Astrocyte (in vitro differentiated cells and primary cell): ENCODE results near the gene DDOST.

Experiments
- CTCF ChIP-seq: IDR thresholded peaks from 2 replicates; pipeline ENCODE4 v1.5.1; 2011; ENCODE audit warnings: low read depth, mild to moderate bottlenecking, inconsistent platforms, low read length, moderate library complexity; ENCODE audit not compliant: insufficient read depth
- EZH2 ChIP-seq: IDR thresholded peaks from 2 replicates; pipeline ENCODE4 v1.6.1; 2012; ENCODE audit warnings: mild to moderate bottlenecking, low read length, inconsistent platforms; ENCODE audit not compliant: insufficient read depth

DNA sequence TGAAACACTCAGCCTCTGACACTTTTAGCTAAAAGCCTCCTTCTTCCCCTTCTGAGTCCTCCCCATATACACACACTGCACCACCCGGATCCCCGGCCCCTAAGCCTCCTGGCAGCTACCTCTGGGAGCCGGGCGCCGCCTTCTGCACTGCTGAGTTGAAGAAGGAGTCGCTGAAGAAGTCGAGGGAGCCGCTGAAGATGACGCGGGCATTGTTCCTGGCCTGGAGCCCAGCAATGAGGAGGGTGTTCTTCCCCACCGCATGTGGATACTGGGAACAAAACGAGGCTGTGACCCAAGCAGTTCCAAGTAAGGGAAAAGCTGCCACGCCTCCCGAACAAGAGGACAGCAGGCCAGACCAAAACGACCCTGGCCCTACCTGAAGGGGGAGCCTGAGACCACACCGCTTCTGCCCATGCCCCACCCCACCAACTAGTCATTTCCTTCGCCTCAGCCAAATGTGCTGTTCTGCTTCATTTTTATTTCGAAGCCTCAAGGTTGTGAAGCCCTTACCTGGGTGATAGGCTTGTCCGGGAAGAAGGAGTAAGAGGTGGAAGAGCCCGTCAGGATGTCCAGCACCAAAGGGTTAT is 7.0 kb downstream of the DDOST start:
- TF ChIP-seq CTCF, result no peak
- TF ChIP-seq EZH2, result no peak
